Fibroblast of upper back skin (primary cell): ENCODE results near the gene PAPPA2.
"Not testable (repeated sequence)": the region's sequence is repeated elsewhere in the genome, so short reads cannot be mapped to it uniquely, and the experiment has no call there.

ENCODE experiments used
- DNase-seq: peaks from one replicate; pipeline ENCODE4 v3.0.0-alpha.2; 2013

Gene PAPPA2, protein sequence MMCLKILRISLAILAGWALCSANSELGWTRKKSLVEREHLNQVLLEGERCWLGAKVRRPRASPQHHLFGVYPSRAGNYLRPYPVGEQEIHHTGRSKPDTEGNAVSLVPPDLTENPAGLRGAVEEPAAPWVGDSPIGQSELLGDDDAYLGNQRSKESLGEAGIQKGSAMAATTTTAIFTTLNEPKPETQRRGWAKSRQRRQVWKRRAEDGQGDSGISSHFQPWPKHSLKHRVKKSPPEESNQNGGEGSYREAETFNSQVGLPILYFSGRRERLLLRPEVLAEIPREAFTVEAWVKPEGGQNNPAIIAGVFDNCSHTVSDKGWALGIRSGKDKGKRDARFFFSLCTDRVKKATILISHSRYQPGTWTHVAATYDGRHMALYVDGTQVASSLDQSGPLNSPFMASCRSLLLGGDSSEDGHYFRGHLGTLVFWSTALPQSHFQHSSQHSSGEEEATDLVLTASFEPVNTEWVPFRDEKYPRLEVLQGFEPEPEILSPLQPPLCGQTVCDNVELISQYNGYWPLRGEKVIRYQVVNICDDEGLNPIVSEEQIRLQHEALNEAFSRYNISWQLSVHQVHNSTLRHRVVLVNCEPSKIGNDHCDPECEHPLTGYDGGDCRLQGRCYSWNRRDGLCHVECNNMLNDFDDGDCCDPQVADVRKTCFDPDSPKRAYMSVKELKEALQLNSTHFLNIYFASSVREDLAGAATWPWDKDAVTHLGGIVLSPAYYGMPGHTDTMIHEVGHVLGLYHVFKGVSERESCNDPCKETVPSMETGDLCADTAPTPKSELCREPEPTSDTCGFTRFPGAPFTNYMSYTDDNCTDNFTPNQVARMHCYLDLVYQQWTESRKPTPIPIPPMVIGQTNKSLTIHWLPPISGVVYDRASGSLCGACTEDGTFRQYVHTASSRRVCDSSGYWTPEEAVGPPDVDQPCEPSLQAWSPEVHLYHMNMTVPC (N-terminal part only)

DNA sequence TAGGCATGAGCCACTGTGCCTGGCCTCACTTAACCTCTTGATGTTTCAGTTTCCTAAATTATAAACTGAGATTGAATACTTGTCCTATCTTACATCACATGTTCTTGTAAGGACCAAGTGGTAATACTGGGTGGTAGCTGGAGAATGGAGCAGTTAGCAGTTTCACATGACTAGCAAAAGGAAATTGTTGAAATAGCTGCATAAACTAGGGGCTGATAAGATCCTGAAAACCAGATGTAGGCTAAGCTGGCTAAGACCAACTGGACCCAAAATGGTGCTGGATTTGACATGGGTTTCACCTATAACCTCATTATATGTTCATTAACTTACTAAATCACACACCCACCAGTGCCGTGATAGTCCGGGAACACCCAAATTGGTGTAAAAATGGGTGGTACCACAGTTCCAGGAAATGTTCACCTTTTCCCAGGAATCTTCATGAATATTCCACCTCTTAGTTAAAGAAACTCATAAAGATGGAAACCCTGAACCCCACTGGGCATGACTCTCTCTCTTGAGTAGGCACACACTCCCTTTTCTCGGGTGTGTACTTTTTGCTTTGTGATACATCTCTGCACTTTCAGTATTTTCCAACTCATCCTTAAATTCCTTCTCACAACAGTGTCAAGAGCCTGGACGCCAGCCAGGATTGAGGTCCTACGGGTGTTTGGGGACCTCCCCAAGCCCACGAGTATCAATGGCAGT lies at the start of gene PAPPA2:
Gene PAPPA2 (plus strand): TSS at position 502 of the 705 bp plus-strand sequence. CDS start 93,148 bp downstream, outside the sequence.
- no peak for DNase-seq

DNA sequence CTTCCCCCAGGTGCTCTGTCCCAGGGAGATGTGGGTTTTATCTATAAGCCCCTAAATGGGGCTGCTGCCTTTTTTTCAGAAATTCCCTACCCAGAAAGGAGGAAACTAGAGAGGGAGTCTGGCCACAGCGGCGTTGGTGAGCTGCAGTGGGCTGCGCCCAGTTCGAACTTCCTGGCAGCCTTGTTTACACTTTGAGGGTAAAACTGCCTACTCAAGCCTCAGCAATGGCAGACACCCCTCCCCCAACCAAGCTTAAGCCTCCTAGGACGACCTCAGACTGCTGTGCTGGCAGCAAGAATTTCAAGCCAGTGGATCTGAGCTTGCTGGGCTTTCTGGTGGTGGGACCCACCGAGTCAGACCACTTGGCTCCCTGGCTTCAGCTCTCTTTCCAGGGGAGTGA lies 46.2 kb upstream of the PAPPA2 start:
- no peak for DNase-seq

DNA sequence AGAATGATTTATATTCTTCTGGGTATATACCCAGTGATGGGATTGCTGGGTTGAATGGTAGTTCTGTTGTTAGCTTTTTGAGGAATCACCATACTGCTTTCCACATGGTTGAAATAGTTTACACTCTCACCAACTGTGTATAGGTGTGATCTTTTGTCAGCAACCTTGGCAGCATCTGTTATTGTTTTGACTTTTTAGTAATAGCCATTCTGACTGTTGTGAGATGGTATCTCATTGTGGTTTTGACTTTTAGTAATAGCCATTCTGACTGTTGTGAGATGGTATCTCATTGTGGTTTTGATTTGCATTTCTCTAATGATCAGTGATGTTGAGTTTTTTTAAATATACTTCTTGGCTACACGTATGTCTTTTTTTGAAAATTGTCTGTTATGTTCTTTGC lies 43.4 kb upstream of the PAPPA2 start:
- DNase-seq = not testable (repeated sequence)

DNA sequence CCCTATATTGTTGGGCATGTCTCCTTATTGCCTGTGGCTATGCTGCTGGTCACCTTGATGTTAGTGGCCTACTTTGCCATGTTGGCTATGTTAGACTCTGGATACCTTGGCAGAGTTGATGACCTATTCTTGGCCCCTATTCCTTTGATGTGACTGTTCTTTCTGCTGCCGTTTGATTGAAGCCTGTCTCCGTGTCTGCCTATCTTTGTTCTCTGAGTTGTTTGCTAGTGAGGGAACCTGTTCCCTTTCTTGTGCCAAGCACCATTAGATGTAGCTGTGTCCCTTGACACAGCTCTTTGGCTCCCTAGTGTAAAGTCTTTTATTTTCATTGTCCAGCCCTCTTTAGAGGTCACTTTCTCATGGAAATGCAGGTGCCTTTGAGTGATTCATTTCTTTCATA lies 28.7 kb upstream of the PAPPA2 start:
- DNase-seq = no peak

DNA sequence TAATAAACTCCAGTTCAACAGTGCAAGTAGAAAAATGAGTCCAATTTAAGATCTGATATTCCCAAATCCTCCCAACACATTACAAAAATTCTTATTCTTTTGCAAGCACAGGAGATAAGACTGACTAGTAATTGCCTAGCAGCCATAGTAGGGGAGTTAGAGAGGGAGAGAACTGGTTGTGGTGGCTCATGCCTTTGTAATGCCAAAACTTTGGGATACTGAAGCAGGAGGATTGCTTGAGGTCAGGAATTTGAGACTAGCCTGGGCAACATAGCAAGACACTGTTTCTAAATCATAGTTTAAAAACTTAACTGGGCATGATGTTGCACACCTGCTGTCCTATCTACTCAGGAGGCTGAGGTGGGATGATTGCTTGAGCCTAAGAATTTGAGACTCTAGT lies 26.7 kb upstream of the PAPPA2 start:
- DNase-seq = no peak

DNA sequence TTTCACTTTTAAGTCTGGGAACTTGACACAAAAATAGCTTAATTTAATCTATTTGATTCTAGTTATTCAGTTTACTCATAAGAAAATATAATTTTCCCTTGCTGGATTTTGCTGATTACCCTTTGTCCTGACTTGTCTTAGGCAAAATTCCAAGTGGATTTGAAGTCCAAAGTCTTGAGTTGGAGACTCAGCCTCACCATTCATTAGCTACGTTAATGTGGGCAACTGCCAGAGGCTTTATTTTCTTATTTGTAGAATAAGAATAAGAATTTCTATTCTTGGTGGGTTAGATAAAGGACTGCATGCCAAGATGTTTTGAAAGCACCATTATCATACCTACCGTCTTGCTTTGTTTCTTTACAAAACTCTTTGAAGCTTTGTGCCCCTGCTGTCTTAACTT lies 22.8 kb upstream of the PAPPA2 start:
- no peak for DNase-seq

DNA sequence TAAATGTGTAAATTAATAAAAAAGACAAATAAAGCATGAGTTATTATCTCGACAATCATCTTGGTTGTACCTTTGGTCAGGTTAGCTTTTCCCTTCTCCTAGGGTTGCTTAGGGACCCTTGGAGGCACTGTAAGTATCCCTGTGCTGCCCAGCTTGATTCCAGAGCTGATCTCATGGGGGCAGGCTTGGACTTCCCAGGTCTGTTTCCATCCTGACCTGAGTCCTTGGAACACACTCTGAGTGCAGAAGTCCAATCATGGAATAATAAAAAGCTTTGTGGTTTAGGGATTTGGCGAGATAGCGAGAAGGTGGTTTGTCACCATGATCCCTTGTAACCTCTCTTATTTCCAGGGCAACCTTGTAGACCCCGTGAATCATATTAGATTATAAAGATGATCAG lies 18.7 kb upstream of the PAPPA2 start:
- no peak for DNase-seq

DNA sequence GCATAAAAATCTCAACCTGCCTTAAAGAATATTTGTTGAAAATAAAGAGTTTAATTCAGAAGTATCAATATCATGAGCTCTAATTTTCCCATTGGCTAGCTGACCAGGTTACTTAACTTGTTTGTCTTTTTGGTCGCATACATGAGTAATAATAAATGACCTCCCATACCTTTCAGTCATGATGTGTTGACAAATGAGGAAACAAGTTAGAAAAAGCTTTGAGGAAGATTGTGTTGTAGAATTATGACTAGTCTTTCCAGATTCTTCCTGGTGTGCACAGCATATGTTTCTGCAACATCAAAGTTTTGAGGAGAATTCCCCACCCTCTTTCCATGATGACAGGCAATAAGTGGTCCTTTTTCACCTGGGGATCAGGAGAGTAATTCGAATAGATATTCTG lies 17.6 kb upstream of the PAPPA2 start:
- no peak for DNase-seq

DNA sequence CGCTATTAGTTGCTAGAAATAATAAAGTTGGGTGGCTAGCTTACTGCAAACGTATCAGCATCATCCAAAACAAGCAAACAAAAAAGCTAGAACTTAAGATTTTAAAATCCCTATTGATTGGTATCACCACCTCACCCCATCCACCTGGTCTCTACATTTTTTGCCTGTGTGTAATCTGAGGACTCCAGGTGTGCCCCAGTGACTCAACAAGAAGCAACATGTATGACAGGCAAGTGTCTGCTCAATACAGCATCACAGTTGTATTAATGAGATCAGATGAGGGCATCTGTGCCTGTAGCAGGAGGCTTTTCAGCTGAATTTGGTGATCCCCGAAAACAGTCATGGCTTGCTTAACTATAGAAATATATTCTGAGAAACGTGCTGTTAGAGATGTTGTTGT lies 14.6 kb upstream of the PAPPA2 start:
- no peak for DNase-seq

DNA sequence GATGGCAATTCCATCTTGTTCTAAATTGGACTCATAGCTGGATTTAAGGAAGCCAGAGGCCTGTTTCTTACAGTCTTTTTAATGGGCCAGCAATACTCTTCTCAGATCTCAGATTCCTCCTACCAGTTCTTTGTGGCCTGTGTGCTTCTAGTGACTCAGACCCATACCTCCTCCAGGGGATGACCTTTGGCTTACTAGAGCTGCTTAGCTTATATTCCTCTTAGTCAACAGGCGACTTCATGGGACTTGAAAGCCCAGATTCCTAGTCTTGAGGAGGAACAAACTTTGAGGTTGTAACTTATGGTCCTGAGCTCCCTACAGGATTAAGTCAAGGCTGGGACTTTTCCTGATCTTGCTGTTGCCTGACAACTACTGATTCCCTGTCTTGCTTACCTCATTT lies 12.4 kb upstream of the PAPPA2 start:
- peak; percentile 19 for DNase-seq

DNA sequence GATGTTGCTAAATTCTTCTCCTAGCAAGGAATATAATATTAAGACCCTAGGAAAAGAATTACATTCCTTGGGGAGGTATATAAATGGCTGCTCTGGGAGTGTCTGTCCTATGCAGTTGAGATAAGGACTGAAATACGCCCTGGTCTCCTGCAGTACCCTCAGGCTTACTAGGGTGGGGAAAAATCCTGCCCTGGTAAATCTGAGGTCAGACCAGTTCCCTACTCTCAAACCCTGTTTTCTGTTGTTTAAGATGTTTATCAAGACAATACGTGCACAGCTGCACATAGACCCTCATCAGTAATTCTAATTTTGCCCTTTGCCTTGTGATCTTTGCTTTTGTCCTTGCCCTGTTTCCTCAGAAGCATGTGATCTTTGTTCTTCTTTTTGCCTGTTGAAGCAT lies 11.2 kb upstream of the PAPPA2 start:
- DNase-seq = not testable (repeated sequence)

DNA sequence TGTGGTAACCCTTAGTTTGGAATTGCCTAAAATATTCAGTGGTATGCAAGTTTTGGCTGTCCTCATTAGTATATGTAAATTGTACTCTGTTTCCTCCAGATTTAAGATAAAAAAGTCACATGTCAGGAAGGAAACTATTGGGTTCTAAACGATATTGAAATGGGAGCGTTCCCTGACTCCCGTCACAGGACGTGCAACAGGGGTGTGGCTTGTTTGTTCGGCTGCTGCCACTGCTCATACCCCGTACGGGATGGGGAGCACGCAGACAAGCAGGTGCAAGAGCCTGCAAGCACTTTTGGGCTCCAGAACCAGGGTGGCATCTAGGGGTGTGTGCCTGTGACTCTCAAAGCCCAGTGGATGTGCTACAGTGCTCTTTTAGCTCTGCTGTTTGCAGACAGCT lies 6.2 kb upstream of the PAPPA2 start:
- no peak for DNase-seq

DNA sequence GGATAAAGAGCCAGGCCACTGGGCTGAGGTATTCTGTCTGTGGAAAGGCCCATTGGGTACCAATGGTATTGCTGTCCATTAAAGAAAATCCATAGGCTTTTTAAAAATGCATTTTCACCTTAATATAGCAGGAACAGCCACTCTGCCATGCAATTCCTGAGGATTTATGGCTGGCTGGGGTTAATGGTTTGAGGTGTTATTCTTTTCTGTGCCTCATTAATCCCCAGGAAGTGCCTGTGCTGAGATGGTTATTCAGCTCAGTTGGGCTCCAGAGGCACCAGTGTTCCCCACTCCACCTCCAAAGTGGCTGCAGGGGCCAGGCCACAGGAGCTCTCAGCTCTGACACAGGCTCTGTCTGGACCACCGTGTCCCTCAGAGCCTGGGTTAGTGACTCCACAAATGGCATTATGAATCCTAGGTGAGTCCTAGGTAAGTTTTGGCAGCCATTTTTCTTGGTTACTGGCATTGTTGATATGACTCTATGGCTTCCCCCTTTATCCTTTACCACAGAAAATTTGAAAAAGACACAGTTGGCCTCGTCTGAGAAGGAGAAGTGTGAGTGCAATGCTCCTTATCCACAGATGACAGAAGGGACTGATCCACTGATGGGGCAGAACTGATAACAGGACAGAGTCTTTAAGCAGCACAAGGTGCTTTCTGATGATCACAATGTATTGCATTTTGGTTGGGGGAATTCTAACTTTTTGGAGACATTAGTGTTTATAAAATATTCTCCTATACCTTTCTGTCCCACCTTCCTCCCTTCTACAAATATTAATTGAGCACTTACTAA lies 2.2 kb upstream of the PAPPA2 start:
- DNase-seq = no peak

DNA sequence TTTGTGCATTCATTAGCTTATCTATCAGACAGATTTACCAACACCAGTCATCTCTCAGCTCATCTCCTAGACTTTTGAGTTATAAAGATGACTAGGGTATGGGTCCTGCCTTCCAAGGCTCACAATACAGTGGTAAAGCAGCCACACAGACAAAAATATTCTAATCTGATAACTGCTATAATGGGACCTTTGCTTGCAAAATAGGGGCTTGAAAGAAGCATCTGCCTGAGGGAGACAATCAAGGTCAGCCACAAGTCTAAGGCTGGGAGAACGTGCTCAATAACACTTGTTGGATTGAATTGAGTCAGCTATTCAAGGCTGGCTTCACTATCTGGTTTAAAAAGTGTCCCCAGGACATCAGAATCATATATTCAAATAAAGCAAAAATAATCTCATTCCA lies 1.4 kb upstream of the PAPPA2 start:
- no peak for DNase-seq

DNA sequence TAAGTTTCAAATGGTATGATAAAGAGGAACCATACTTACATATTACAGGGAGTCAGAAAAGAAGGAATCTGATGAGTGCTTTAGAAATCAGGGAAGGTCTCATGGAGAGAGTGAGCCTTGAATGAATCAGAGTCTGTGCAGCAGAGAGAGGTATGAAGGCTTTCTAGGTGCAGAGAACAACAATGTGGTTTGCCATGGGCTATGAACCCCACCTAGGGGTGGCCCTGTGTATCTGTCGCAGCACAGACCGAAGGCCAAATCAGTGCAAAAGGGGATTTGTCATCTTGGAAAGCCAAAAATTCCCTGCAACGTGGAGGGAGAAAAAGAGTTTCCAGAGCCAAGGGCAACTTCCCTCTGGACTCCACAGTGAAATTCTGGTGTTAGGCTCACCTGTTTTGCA lies 3.5 kb downstream of the PAPPA2 start:
- DNase-seq = no peak

DNA sequence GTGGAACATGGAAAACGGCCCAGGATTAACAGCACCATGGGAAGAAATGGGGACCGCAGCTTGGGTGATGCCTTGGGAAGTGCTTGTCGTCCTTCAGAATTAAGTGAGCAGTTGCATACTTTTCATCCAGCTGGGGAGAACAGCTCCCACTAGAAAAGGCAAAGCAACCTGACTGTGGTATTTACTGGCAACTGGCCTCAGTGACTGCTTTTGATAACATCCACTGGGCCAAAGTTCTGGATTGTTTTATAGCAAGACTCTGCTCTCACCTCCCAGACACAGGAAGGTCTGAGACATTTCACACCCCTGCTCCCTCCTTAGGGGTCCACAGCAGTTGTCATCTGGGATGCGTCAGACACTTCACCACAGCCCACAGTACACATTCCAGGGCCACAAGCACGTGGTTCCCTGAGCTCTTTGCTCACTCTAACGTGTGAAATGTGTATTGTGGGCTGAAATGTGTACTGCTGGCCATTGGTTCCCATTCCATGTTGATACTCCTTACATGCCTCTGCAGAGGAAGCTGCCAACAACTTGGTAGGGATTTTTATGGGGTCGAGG lies 6.6 kb downstream of the PAPPA2 start:
- DNase-seq = peak; percentile 69

DNA sequence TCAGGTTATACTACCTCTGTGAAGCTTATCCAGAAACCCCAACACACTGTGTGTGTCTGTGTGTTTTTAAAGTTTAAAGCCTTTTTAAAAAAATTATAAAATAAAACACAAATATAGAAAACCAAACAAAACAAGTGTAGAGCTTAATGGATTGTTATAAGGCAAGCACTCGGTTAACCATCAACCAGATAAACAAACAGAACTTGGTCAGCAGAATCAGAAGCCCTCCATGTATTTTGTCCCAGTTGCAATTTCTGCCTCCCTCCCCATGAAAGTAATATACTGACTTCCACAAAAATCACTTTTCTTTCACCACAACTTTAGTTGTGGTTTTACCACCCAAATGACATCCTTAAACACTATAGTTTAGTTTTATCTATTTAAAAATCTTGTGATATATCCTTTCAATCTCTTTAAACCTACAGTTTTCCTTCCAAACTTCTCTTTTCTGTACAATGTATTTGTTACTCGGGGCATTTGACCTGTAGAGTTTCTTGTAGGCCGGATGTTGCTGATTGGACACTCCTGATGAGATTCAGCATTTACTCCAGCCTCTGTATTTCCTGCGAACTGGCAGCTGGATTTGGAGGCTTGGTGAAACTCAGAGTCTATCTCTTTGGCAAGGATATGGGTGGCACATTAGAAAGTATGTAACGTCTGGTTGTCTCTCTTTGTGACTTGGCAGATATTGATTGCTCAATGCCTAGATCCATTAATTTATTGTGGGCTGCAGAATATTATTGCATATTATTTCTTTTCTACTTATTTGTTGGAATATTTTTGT lies 8.6 kb downstream of the PAPPA2 start:
- DNase-seq = no peak

DNA sequence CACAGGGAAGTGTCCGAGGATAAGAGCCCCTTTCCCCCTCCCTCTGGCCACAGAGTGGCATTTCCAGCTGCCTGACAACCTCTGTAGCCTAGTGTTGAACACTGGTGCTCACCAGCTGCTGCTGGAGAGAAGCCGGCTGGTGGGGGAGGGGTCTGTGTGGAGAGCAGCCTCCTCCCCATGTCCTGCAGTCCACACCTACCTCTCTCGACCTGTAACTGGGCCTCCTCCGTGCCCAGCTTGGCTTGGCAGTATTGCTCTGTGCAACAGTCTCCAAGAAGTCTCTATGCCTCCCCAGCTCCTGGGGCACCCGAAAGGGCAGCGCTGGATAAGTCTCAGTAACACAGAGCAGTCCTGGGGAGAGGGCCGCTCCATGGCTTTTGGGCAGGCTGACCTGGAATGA lies 17.0 kb downstream of the PAPPA2 start:
- no peak for DNase-seq

DNA sequence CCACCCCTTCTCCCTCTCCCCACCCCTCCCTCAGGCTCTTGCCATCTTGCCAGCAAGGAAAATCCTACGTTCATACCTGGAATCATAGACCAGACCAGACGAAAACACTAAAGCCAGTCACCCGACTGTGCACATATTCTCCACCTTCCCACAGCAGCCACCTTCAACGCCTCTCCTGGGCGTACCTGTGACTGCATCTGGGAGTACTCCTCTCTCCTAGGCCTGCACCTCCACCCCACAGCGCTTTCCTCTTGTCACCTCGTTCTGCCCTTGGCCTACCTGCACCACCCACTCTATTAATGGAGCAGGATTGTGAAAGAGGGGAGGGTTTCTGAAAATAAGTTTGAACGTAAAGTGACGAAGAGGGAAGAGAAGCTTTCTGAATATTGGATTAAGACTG lies 17.8 kb downstream of the PAPPA2 start:
- no peak for DNase-seq

DNA sequence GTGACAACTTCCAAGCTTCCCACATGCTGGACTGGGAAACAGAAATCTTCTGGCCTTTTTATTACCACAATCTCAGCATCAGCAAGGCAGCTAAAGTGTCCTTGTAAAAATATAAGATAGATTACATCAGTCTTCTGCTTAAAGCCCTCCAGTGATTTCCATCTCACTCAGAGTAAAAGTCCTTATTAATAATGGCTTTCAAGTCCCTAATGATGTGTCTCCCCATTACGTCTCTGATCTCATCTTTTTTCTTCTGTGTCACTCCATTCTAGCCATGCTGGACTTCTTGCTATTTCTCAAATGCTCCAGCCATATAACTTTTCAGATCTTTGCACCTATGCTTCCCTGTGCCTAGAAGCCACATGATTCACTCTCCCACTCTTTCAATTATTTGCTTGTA lies 22.1 kb downstream of the PAPPA2 start:
- no peak for DNase-seq

DNA sequence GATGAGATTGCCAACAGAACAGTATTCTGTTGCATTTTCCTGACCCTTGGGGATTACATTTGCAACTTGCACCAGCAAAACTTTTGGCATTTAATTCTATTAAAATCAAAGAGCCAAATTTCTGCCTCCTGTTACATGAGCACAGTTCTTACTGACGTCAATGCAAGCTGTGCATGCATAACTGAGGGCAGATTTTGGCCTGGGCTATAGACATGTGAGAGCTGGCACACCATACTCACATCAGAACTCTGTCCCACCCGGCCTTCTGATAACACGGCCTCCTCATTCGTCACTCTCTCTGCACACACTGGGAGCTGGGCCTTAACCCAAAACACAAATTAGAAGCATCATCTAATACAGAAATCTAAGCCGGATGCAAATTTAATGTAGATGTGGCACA lies 31.5 kb downstream of the PAPPA2 start:
- DNase-seq = peak; percentile 4
